Keratinocyte (primary cell): Measurements from ENCODE around the gene MFN2. TPM values are rescaled to one million over a fixed set of nuclear protein-coding genes. Genes with fewer than 3 reads are reported as not detected.

Source experiments
- DNase-seq: peaks from one replicate; pipeline ENCODE4 v3.0.0-alpha.2; 2011; ENCODE audit warnings: low read depth, missing footprints, low spot score
- FAIRE-seq: peaks from 2 replicates; lab custom pipeline; 2011; peaks lifted over from hg19 to GRCh38; lab: Jason Lieb, UNC
- H2AFZ ChIP-seq: 2 replicates; pipeline ENCODE4 v1.6.0; 2012; ENCODE audit warnings: low read length, control low read depth, inconsistent platforms; ENCODE audit not compliant: control insufficient read depth
- H3K27ac ChIP-seq: 2 replicates; pipeline ENCODE4 v1.5.1; 2011; ENCODE audit warnings: low read length; ENCODE audit not compliant: control insufficient read depth, insufficient read depth
- H3K27me3 ChIP-seq: 3 replicates; pipeline ENCODE4 v1.6.0; 2011; ENCODE audit warnings: low read length; ENCODE audit not compliant: control insufficient read depth, insufficient read depth; ENCODE audit errors: extremely low read depth
- H3K36me3 ChIP-seq, 2 experiments: 2 replicates in 1 of 2; 3 replicates in 1 of 2; pipeline ENCODE4 v1.5.1; 2011; ENCODE audit warnings: low read length in 2 of 2, mild to moderate bottlenecking in 1 of 2; ENCODE audit not compliant: control insufficient read depth in 2 of 2, insufficient read depth in 2 of 2; ENCODE audit errors: extremely low read depth in 1 of 2
- H3K4me1 ChIP-seq: 3 replicates; pipeline ENCODE4 v1.5.1; 2011; ENCODE audit warnings: low read length; ENCODE audit not compliant: control insufficient read depth, insufficient read depth; ENCODE audit errors: extremely low read depth
- H3K4me2 ChIP-seq: 3 replicates; pipeline ENCODE4 v1.6.0; 2011; ENCODE audit warnings: low read depth, low read length; ENCODE audit not compliant: control insufficient read depth, insufficient read depth; ENCODE audit errors: extremely low read depth
- H3K4me3 ChIP-seq, 3 experiments: fragments of 200-600 bp in 1 of 3; sonication (generic) in 1 of 3; 2 replicates in 2 of 3; 3 replicates in 1 of 3; pipeline ENCODE4 v1.5.1; 2011 to 2016; ENCODE audit warnings: low read length in 3 of 3, mild to moderate bottlenecking in 3 of 3, control low read depth in 2 of 3, inconsistent platforms in 1 of 3, low read depth in 1 of 3, mixed read lengths in 1 of 3, mixed run types in 1 of 3, moderate library complexity in 1 of 3; ENCODE audit not compliant: control insufficient read depth in 2 of 3, insufficient read depth in 2 of 3; ENCODE audit errors: extremely low read depth in 1 of 3
- H3K79me2 ChIP-seq: 2 replicates; pipeline ENCODE4 v1.6.0; 2012; ENCODE audit warnings: low read length; ENCODE audit not compliant: control insufficient read depth, insufficient read depth
- H3K9ac ChIP-seq: 3 replicates; pipeline ENCODE4 v1.6.0; 2011; ENCODE audit warnings: low read length; ENCODE audit not compliant: control insufficient read depth, insufficient read depth; ENCODE audit errors: extremely low read depth
- H3K9me1 ChIP-seq: 3 replicates; pipeline ENCODE4 v1.6.0; 2011; ENCODE audit warnings: low read length; ENCODE audit not compliant: control insufficient read depth, insufficient read depth; ENCODE audit errors: extremely low read depth
- H3K9me3 ChIP-seq: 2 replicates; pipeline ENCODE4 v1.5.1; 2012; ENCODE audit warnings: low read depth, low read length; ENCODE audit not compliant: control insufficient read depth
- H4K20me1 ChIP-seq: 3 replicates; pipeline ENCODE4 v1.6.0; 2011; ENCODE audit warnings: low read length; ENCODE audit not compliant: control insufficient read depth, insufficient read depth; ENCODE audit errors: extremely low read depth
- CTCF ChIP-seq, 3 experiments: IDR thresholded peaks in 1 of 3; conservative IDR thresholded peaks in 1 of 3; optimal IDR thresholded peaks in 1 of 3; 2 replicates in 2 of 3; 3 replicates in 1 of 3; pipeline versions ENCODE3 to v1.5.1; 2011; ENCODE audit warnings: low read length in 3 of 3, mild to moderate bottlenecking in 3 of 3, moderate library complexity in 2 of 3, control low read depth in 1 of 3, inconsistent platforms in 1 of 3; ENCODE audit not compliant: insufficient read depth in 2 of 3; ENCODE audit errors: extremely low read depth in 1 of 3
- EZH2 ChIP-seq: IDR thresholded peaks from one replicate; pipeline ENCODE4 v1.6.1; 2012; ENCODE audit warnings: inconsistent platforms, mild to moderate bottlenecking, low read length, moderate library complexity
- dilution Hi-C: fragments of 300-500 bp; cut with MboI; formaldehyde crosslinking; loops from one replicate; pipeline ENCODE4 v1.7.0; 2020; ENCODE audit warnings: low sequenced_read_pairs; ENCODE audit not compliant: extremely low pct_ligation_motif_present
- polyA plus RNA-seq, 5 experiments: library from polyadenylated mRNA; depleted of rRNA in 3 of 5; stranded (reverse) in 3 of 5; stranded (forward) in 1 of 5; unstranded in 1 of 5; fragments of >200 nt; gene quantifications; 1 replicate in 1 of 5; 2 replicates in 3 of 5; 3 replicates in 1 of 5; pipeline versions ENCODE4 v1.2.1 to v1.2.3, GENCODE V29; 2011 to 2012; ENCODE audit warnings: missing spikeins in 2 of 5, low read depth in 1 of 5, low replicate concordance in 1 of 5

Gene MFN2
- polyA plus RNA-seq, 1 donor (not counting 4 experiments of a cell fraction or from before 2014, with no cell fraction given), result 102 TPM

- H3K27ac ChIP-seq, result no peak overlapping the region
- H3K79me2 ChIP-seq, result no peaks in the 10 kb centered on the region
- DNase-seq, result no peak
- no peak overlapping the region for H2AFZ ChIP-seq
- H4K20me1 ChIP-seq, result no peaks in the 10 kb centered on the region
- no peak overlapping the region for H3K4me2 ChIP-seq
- TF ChIP-seq EZH2 (no peak), CTCF (optimal IDR thresholded peaks at IDR 0.05 in 1 of 3, IDR thresholded peaks at IDR 0.05 in 1 of 3, conservative IDR thresholded peaks at IDR 0.05 in 1 of 3; ENCODE audit: extremely low read depth in 1 of 3, insufficient read depth in 2 of 3, low read length in 3 of 3) (no peak)
- H3K36me3 ChIP-seq, result peaks cover 37 to 55% of the 10 kb centered on the region in 2 experiments
- no peak for FAIRE-seq
- no peaks in the 10 kb centered on the region for H3K9me1 ChIP-seq
- H3K27me3 ChIP-seq, result no peaks in the 10 kb centered on the region
- no peak overlapping the region for H3K4me3 ChIP-seq
- peaks cover 15% of the 10 kb centered on the region for H3K4me1 ChIP-seq
- dilution Hi-C loops, result no loop called here
- no peak overlapping the region for H3K9ac ChIP-seq
- no peaks in the 10 kb centered on the region for H3K9me3 ChIP-seq
Measured at GRCh38 chr1:12010746-12011570, 30.7 kb downstream of the MFN2 start.

- H3K9me3 ChIP-seq, result no peaks in the 10 kb centered on the region
- no peak overlapping the region for H3K4me3 ChIP-seq
- no peaks in the 10 kb centered on the region for H3K79me2 ChIP-seq
- H2AFZ ChIP-seq, result no peak overlapping the region
- H3K9ac ChIP-seq, result no peak overlapping the region
- dilution Hi-C loops, result no loop called here
- H3K4me1 ChIP-seq, result peaks cover 15% of the 10 kb centered on the region
- DNase-seq, result no peak
- no peak overlapping the region for H3K27ac ChIP-seq
- H4K20me1 ChIP-seq, result no peaks in the 10 kb centered on the region
- no peak for FAIRE-seq
- H3K27me3 ChIP-seq, result no peaks in the 10 kb centered on the region
- H3K4me2 ChIP-seq, result no peak overlapping the region
- H3K36me3 ChIP-seq, result peaks cover 29 to 45% of the 10 kb centered on the region in 2 experiments
- TF ChIP-seq CTCF (optimal IDR thresholded peaks at IDR 0.05 in 1 of 3, IDR thresholded peaks at IDR 0.05 in 1 of 3, conservative IDR thresholded peaks at IDR 0.05 in 1 of 3; ENCODE audit: extremely low read depth in 1 of 3, insufficient read depth in 2 of 3, low read length in 3 of 3), result no peak
- TF ChIP-seq EZH2, result no peak
- no peaks in the 10 kb centered on the region for H3K9me1 ChIP-seq
Measured at GRCh38 chr1:12011998-12012397, 31.8 kb downstream of the MFN2 start.
